GM13976 (cell line): Measurements from ENCODE around the gene SLC38A10.

Experiments used
- DNase-seq: peaks from one replicate; pipeline ENCODE4 v3.0.0; 2012; ENCODE audit warnings: low spot score
- CTCF ChIP-seq: IDR thresholded peaks from 2 replicates; pipeline ENCODE4 v1.5.1; 2012; ENCODE audit warnings: borderline replicate concordance, mild to moderate bottlenecking; ENCODE audit not compliant: insufficient read depth; ENCODE audit errors: extremely low read depth, missing control alignments, control extremely low read depth
- in situ Hi-C: fragments of 300-500 bp; cut with MboI; formaldehyde crosslinking; loops from one replicate; pipeline ENCODE4 v1.12.0; 2022; ENCODE audit warnings: low sequenced_read_pairs, mixed read lengths, inconsistent platforms; ENCODE audit not compliant: unreplicated experiment

Gene SLC38A10

GRCh38 chr17:81330884-81331245 lies 35.8 kb upstream of the SLC38A10 start:
- no peak for DNase-seq
- TF ChIP-seq CTCF, result no peak
- in situ Hi-C loops, result no loop called here

- no peak for TF ChIP-seq CTCF
- in situ Hi-C loops, result no loop called here
- DNase-seq, result no peak
Measured at GRCh38 chr17:81329927-81330883, 35.1 kb upstream of the SLC38A10 start.

- in situ Hi-C loops, result no loop called here
- peak; percentile 66 for DNase-seq
- no peak for TF ChIP-seq CTCF
Measured at GRCh38 chr17:81328978-81329926, 34.1 kb upstream of the SLC38A10 start.

GRCh38 chr17:81328489-81328888 lies 33.4 kb upstream of the SLC38A10 start:
- TF ChIP-seq CTCF, result no peak
- no peak for DNase-seq
- in situ Hi-C loops, result no loop called here

- in situ Hi-C loops, result no loop called here
- DNase-seq, result no peak
- no peak for TF ChIP-seq CTCF
Measured at GRCh38 chr17:81325714-81326358, 30.7 kb upstream of the SLC38A10 start.
